K562 (cell line): ENCODE measurements around the gene MMP2. TPM values are rescaled to one million over a fixed set of nuclear protein-coding genes. Genes with fewer than 3 reads are reported as not detected.

Source experiments
- C11orf30 ChIP-seq: fragments of 450-650 bp; IDR thresholded peaks from 2 replicates; pipeline ENCODE4 v1.6.1; 2016; ENCODE audit warnings: low read depth, mild to moderate bottlenecking
- CHAMP1 ChIP-seq: fragments of 450-650 bp; IDR thresholded peaks from 2 replicates; pipeline ENCODE4 v1.6.1; 2016; ENCODE audit warnings: mild to moderate bottlenecking
- CHD1 ChIP-seq: fragments of 200-600 bp; sonication (generic); IDR thresholded peaks from one replicate; pipeline ENCODE4 v1.6.1; 2012; ENCODE audit warnings: mild to moderate bottlenecking, moderate library complexity, low read length, inconsistent platforms
- EHMT2 ChIP-seq: fragments of 450-650 bp; IDR thresholded peaks from 2 replicates; pipeline ENCODE4 v1.6.1; 2018; ENCODE audit warnings: antibody characterized with exemption
- ETS2 ChIP-seq: IDR thresholded peaks from 2 replicates; pipeline ENCODE4 v1.6.1; 2016; ENCODE audit warnings: borderline replicate concordance, missing genetic modification characterization, mild to moderate bottlenecking, moderate library complexity, missing compliant biosample characterization; ENCODE audit not compliant: poor library complexity, severe bottlenecking
- FOXA1 ChIP-seq: fragments of 450-650 bp; IDR thresholded peaks from 2 replicates; pipeline ENCODE4 v1.6.1; 2016; ENCODE audit warnings: mild to moderate bottlenecking, borderline replicate concordance
- FOXA3 ChIP-seq, 2 experiments: fragments of 450-650 bp in 1 of 2; sonication (generic) in 1 of 2; formaldehyde crosslinking; IDR thresholded peaks in 1 of 2; conservative IDR thresholded peaks in 1 of 2; 2 replicates each; pipeline versions ENCODE4 v1.4.0 to v1.8.0; 2020 to 2022; ENCODE audit warnings: mild to moderate bottlenecking in 2 of 2, missing genetic modification reagents in 1 of 2
- FOXJ3 ChIP-seq: sonication (generic); formaldehyde crosslinking; IDR thresholded peaks from 2 replicates; pipeline ENCODE4 v1.4.0; 2020; ENCODE audit warnings: mild to moderate bottlenecking, missing genetic modification reagents
- GABPB2 ChIP-seq: fragments of 250-450 bp; sonication (Bioruptor Pico); conservative IDR thresholded peaks from 2 replicates; pipeline ENCODE4 v1.5.1; 2021; ENCODE audit warnings: mild to moderate bottlenecking
- HCFC1 ChIP-seq: IDR thresholded peaks from 2 replicates; pipeline ENCODE4 v1.6.1; 2012; ENCODE audit warnings: low read depth, low read length, improper control_type of control experiment
- MTF1 ChIP-seq: fragments of 250-450 bp; sonication (Bioruptor Pico); IDR thresholded peaks from 2 replicates; pipeline ENCODE4 v1.9.0; 2021; ENCODE audit warnings: moderate library complexity, mild to moderate bottlenecking, inconsistent platforms, borderline replicate concordance
- MXI1 ChIP-seq: IDR thresholded peaks from 2 replicates; pipeline ENCODE4 v1.6.1; 2011; ENCODE audit warnings: low read depth, mild to moderate bottlenecking, improper control_type of control experiment, low read length
- PML ChIP-seq: IDR thresholded peaks from 2 replicates; pipeline ENCODE4 v1.6.1; 2012; ENCODE audit warnings: low read length, inconsistent platforms
- POLR3A ChIP-seq: IDR thresholded peaks from 2 replicates; pipeline ENCODE4 v1.6.1; 2011; ENCODE audit warnings: borderline replicate concordance, mild to moderate bottlenecking, moderate library complexity; ENCODE audit not compliant: insufficient read length, insufficient read depth; ENCODE audit errors: extremely low read depth
- PRMT5 ChIP-seq: sonication (generic); formaldehyde crosslinking; IDR thresholded peaks from 2 replicates; pipeline ENCODE4 v1.5.0; 2020; ENCODE audit warnings: missing genetic modification reagents
- RAD21 ChIP-seq, 2 experiments: fragments of 250-450 bp in 1 of 2; fragments of 450-650 bp in 1 of 2; sonication (Bioruptor Pico) in 1 of 2; formaldehyde crosslinking in 1 of 2; IDR thresholded peaks in 1 of 2; conservative IDR thresholded peaks in 1 of 2; 2 replicates each; pipeline versions ENCODE4 v1.4.0 to v1.8.0; 2020 to 2022; ENCODE audit warnings: mild to moderate bottlenecking in 2 of 2, moderate library complexity in 1 of 2
- RB1 ChIP-seq: fragments of 450-650 bp; IDR thresholded peaks from 2 replicates; pipeline ENCODE4 v1.6.1; 2017; ENCODE audit warnings: low read depth, mild to moderate bottlenecking
- SAFB ChIP-seq: fragments of 200-400 bp; formaldehyde crosslinking; IDR thresholded peaks from 2 replicates; pipeline ENCODE4 v1.6.1; 2017; ENCODE audit warnings: low read depth, low read length, borderline replicate concordance
- SAP30 ChIP-seq: fragments of 200-600 bp; sonication (generic); IDR thresholded peaks from 2 replicates; pipeline ENCODE4 v1.6.1; 2012; ENCODE audit warnings: borderline replicate concordance, low read depth, mild to moderate bottlenecking, moderate library complexity, low read length, control low read depth, inconsistent platforms; ENCODE audit not compliant: insufficient read depth, poor library complexity, severe bottlenecking
- SFPQ ChIP-seq: fragments of 200-400 bp; formaldehyde crosslinking; IDR thresholded peaks from 2 replicates; pipeline ENCODE4 v1.6.1; 2017; ENCODE audit warnings: mild to moderate bottlenecking, low read depth, low read length, moderate library complexity
- SIN3A ChIP-seq, 2 experiments: fragments of 150-350 bp in 1 of 2; IDR thresholded peaks; 2 replicates each; pipeline ENCODE4 v1.6.1; 2011 to 2016; ENCODE audit warnings: borderline replicate concordance in 2 of 2, low read depth in 2 of 2, low read length in 2 of 2, mild to moderate bottlenecking in 2 of 2, moderate library complexity in 2 of 2; ENCODE audit not compliant: control insufficient read depth in 1 of 2
- SRSF7 ChIP-seq: fragments of 200-400 bp; formaldehyde crosslinking; optimal IDR thresholded peaks from 2 replicates; pipeline ENCODE3; 2017; ENCODE audit warnings: mild to moderate bottlenecking, low read depth, low read length
- TAL1 ChIP-seq: fragments of 450-650 bp; IDR thresholded peaks from 2 replicates; pipeline ENCODE4 v1.6.1; 2016; ENCODE audit warnings: mild to moderate bottlenecking
- THRA ChIP-seq: fragments of 450-650 bp; IDR thresholded peaks from 2 replicates; pipeline ENCODE4 v1.6.1; 2017; ENCODE audit warnings: mild to moderate bottlenecking, moderate library complexity
- polyA plus RNA-seq, 8 experiments: library from polyadenylated mRNA; depleted of rRNA in 4 of 8; stranded (reverse) in 5 of 8; unstranded in 3 of 8; fragments of >200 nt; fragmentation: Nextera tagmentation in 2 of 8; fragmentation: Illumina TruSeq in 1 of 8; extraction: Ambion mirVana in 2 of 8; extraction: Trizol in 1 of 8; gene quantifications; 2 replicates each; pipeline versions ENCODE4 v1.2.1 to v1.2.3, GENCODE V29; 2011 to 2014; ENCODE audit warnings: inconsistent platforms in 1 of 8, missing spikeins in 1 of 8
- total RNA-seq, 7 experiments: library from RNA; depleted of rRNA in 6 of 7; stranded (reverse); fragments of >200 nt in 6 of 7; fragmentation: Illumina TruSeq in 2 of 7; extraction: Trizol in 2 of 7; gene quantifications; 2 replicates each; pipeline versions ENCODE4 v1.2.1 to v1.2.3, GENCODE V29; 2011 to 2021; ENCODE audit warnings: low replicate concordance in 1 of 7

The MMP2 gene
- total and polyA plus RNA-seq, 9 of the 15 experiments (the other 6 are each of a cell fraction or from before 2014, with no cell fraction given): 0.05 to 0.53 TPM; not detected in 7

GRCh38 chr16:55435387-55435786 is 43.6 kb upstream of the MMP2 start (continued):
- TF ChIP-seq HCFC1: no peak
- TF ChIP-seq EHMT2: no peak
- no peak for TF ChIP-seq SFPQ
- no peak for TF ChIP-seq GABPB2 (CRISPR knock-in tag)
- no peak for TF ChIP-seq ETS2 (tag)
- TF ChIP-seq MTF1 (CRISPR knock-in tag): no peak
- peak; percentile 91 for TF ChIP-seq PML
- no peak for TF ChIP-seq FOXA1
- no peak for TF ChIP-seq C11orf30
- TF ChIP-seq SAP30: no peak
- TF ChIP-seq FOXA3 (CRISPR knock-in tag; conservative IDR thresholded peaks at IDR 0.05 in 1 of 2, IDR thresholded peaks at IDR 0.05 in 1 of 2): no peak
- TF ChIP-seq RB1: no peak
- TF ChIP-seq CHD1: no peak
- no peak for TF ChIP-seq PRMT5 (CRISPR knock-in tag)
- no peak for TF ChIP-seq SAFB
- TF ChIP-seq POLR3A: no peak
- no peak for TF ChIP-seq FOXJ3
- TF ChIP-seq MXI1: no peak
- TF ChIP-seq THRA: no peak
- TF ChIP-seq SIN3A (IDR thresholded peaks at IDR 0.05; ENCODE audit: borderline replicate concordance in 2 of 2, control insufficient read depth in 1 of 2, low read depth in 2 of 2, low read length in 2 of 2): no peak
- no peak for TF ChIP-seq CHAMP1
- TF ChIP-seq TAL1: peak; percentile 93
- TF ChIP-seq SRSF7: no peak
- TF ChIP-seq RAD21 (CRISPR knock-in tag; conservative IDR thresholded peaks at IDR 0.05 in 1 of 2, IDR thresholded peaks at IDR 0.05 in 1 of 2): no peak
